ENCODE results near the gene GREB1.

The GREB1 gene

GRCh38 chr2:11562011-11562410 is 28.2 kb downstream of the GREB1 start:
- DNase-seq (ENCODE audit: low read depth, low spot score): no peak

- DNase-seq (ENCODE audit: low read depth, low spot score): no peak
Measured at GRCh38 chr2:11562476-11562875, 28.6 kb downstream of the GREB1 start.

- DNase-seq (ENCODE audit: low read depth, low spot score): no peak
Measured at GRCh38 chr2:11563784-11564666, 30.2 kb downstream of the GREB1 start.

GRCh38 chr2:11564816-11565567 is 31.1 kb downstream of the GREB1 start:
- DNase-seq (ENCODE audit: low read depth, low spot score): no peak

GRCh38 chr2:11566383-11566782 is 32.5 kb downstream of the GREB1 start:
- DNase-seq (ENCODE audit: low read depth, low spot score): no peak

- no peak for DNase-seq (ENCODE audit: low read depth, low spot score)
Measured at GRCh38 chr2:11567631-11568031, 33.8 kb downstream of the GREB1 start.

- DNase-seq (ENCODE audit: low read depth, low spot score): no peak
Measured at GRCh38 chr2:11568436-11568835, 34.6 kb downstream of the GREB1 start.

- no peak for DNase-seq (ENCODE audit: low read depth, low spot score)
Measured at GRCh38 chr2:11569636-11570035, 35.8 kb downstream of the GREB1 start.

GRCh38 chr2:11571170-11571569 is 37.3 kb downstream of the GREB1 start:
- no peak for DNase-seq (ENCODE audit: low read depth, low spot score)

- DNase-seq (ENCODE audit: low read depth, low spot score): no peak
Measured at GRCh38 chr2:11572996-11573395, 39.2 kb downstream of the GREB1 start.

- DNase-seq (ENCODE audit: low read depth, low spot score): no peak
Measured at GRCh38 chr2:11573418-11574175, 39.8 kb downstream of the GREB1 start.

GRCh38 chr2:11574176-11575046 is 40.6 kb downstream of the GREB1 start:
- no peak for DNase-seq (ENCODE audit: low read depth, low spot score)

- DNase-seq (ENCODE audit: low read depth, low spot score): no peak
Measured at GRCh38 chr2:11576398-11576797, 42.6 kb downstream of the GREB1 start.

GRCh38 chr2:11577101-11577883 is 43.4 kb downstream of the GREB1 start:
- DNase-seq (ENCODE audit: low read depth, low spot score): no peak

GRCh38 chr2:11578081-11578948 is 44.5 kb downstream of the GREB1 start:
- DNase-seq (ENCODE audit: low read depth, low spot score): no peak

GRCh38 chr2:11578986-11579774 is 45.3 kb downstream of the GREB1 start:
- no peak for DNase-seq (ENCODE audit: low read depth, low spot score)

- no peak for DNase-seq (ENCODE audit: low read depth, low spot score)
Measured at GRCh38 chr2:11579867-11580659, 46.2 kb downstream of the GREB1 start.

- DNase-seq (ENCODE audit: low read depth, low spot score): no peak
Measured at GRCh38 chr2:11580697-11581096, 46.9 kb downstream of the GREB1 start.
